ENCODE results near the gene PRIMPOL. TPM values are rescaled to one million over a fixed set of nuclear protein-coding genes. Genes with fewer than 3 reads are reported as not detected.

PRIMPOL gene
- total and polyA plus RNA-seq, 9 of the 15 experiments (the other 6 are each of a cell fraction or from before 2014, with no cell fraction given) = 11.0 to 32.0 (median 16.1) TPM

GRCh38 chr4:184733654-184734524 lies 84.4 kb downstream of the PRIMPOL start, which contains the start of gene CENPU (continued):
- TF ChIP-seq ZMIZ1 (IDR thresholded peaks at IDR 0.05; ENCODE audit: low read depth in 2 of 2, low read length in 2 of 2) (0 out of 4 replicates have a peak, but pooled peaks of 1 of the 2 experiments have one; percentile 66), ELF2 (CRISPR knock-in tag; IDR thresholded peaks at IDR 0.05) (peak; percentile 58; the same call in 1 of the 2 replicates), CAMTA2 (CRISPR knock-in tag; conservative IDR thresholded peaks at IDR 0.05) (no peak), JUNB (CRISPR knock-in tag; conservative IDR thresholded peaks at IDR 0.05) (no peak), ETV5 (CRISPR knock-in tag; IDR thresholded peaks at IDR 0.05; ENCODE audit: low read depth) (peak; percentile 81; the same call in 1 of the 2 replicates), LEF1 (IDR thresholded peaks at IDR 0.05) (0 out of 2 replicates have a peak, but pooled peaks have one; percentile 24), ZBTB12 (CRISPR knock-in tag; IDR thresholded peaks at IDR 0.05) (peak; percentile 25; the same call in 1 of the 2 replicates), ZNF431 (CRISPR knock-in tag; IDR thresholded peaks at IDR 0.05) (peak; percentile 60; the same call in 1 of the 2 replicates), PHF21A (IDR thresholded peaks at IDR 0.05; ENCODE audit: borderline replicate concordance, low read depth) (no peak; the same call in 1 of the 2 replicates), HMGN3 (IDR thresholded peaks at IDR 0.05; ENCODE audit: borderline replicate concordance, extremely low read depth, insufficient read length, low read depth, low read length) (peak; percentile 72), SETDB1 (IDR thresholded peaks at IDR 0.05; ENCODE audit: low read length) (no peak), MAZ (CRISPR knock-in tag; conservative IDR thresholded peaks at IDR 0.05 in 1 of 2, IDR thresholded peaks at IDR 0.05 in 1 of 2) (peak; percentile 91 to 97), UBTF (IDR thresholded peaks at IDR 0.05; ENCODE audit: borderline replicate concordance in 1 of 2, low read depth in 2 of 2, low read length in 2 of 2) (0 out of 4 replicates have a peak, but pooled peaks of 1 of the 2 experiments have one; percentile 35), TEAD4 (IDR thresholded peaks at IDR 0.05; ENCODE audit: low read length) (peak; percentile 86), TEAD4 (CRISPR knock-in tag; IDR thresholded peaks at IDR 0.05; ENCODE audit: borderline replicate concordance) (no peak), GABPB1 (CRISPR knock-in tag; IDR thresholded peaks at IDR 0.05) (peak; percentile 83; the same call in 1 of the 2 replicates), EHMT2 (IDR thresholded peaks at IDR 0.05) (no peak), XRCC4 (IDR thresholded peaks at IDR 0.05; ENCODE audit: extremely low read depth, insufficient read depth, insufficient read length) (no peak), MCM2 (IDR thresholded peaks at IDR 0.05; ENCODE audit: low read depth) (no peak), KLF6 (CRISPR knock-in tag; IDR thresholded peaks at IDR 0.05; ENCODE audit: borderline replicate concordance) (no peak), ZNF586 (CRISPR knock-in tag; conservative IDR thresholded peaks at IDR 0.05) (no peak)

Measured in K562 (cell line).